Stimulated activated CD4-positive, alpha-beta T cell treated with anti-CD3 and anti-CD28 coated beads, Interleukin-1b, Interleukin-23, amount 100 ng/mL, for 48 hours (primary cell): Measurements from ENCODE around the gene KCTD18.

Experiments used
- DNase-seq: peaks from one replicate; pipeline ENCODE4 v3.0.0-alpha.2; 2020

KCTD18 gene

DNA sequence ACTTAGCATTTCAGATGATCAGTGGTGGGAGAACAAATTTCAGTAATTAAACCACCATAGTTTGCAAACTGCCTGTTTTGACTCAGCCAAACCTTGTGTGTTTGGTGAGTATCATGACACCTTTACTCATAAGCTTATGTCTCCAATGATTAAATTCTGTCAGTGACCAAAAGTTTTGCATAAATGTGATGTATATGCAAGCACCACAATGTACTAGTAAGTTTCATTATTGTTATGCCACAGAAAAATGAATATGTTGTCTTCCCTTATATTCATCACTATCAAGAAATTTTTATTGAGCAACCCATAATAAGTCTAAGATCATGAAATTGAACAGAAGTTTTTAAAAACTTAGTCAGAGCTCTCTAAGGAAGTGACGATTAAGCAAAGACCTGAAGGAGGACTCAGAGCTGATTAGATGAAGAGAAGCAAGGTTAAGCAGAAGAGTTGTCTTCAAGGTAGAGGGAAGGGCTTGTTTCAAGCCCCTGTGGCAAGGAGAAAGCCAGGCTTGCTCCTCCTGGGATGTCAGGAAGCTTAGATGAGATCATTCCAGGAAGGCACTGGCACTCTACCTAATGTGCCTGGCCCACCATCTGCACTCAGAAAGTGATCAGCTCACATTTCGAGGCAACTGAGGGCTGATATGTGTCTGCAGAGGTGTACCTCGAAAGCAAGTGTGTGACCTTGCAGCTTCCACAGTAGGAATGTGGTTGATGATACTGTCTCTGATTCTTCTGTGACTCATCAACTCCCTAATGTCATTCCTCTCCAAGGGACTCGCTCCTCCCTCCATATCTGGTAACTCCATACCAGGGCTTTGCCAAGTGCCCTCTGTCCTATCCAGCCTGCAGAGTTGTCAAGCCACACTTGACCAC, 54.7 kb downstream of the KCTD18 start:
- peak; percentile 26 for DNase-seq

DNA sequence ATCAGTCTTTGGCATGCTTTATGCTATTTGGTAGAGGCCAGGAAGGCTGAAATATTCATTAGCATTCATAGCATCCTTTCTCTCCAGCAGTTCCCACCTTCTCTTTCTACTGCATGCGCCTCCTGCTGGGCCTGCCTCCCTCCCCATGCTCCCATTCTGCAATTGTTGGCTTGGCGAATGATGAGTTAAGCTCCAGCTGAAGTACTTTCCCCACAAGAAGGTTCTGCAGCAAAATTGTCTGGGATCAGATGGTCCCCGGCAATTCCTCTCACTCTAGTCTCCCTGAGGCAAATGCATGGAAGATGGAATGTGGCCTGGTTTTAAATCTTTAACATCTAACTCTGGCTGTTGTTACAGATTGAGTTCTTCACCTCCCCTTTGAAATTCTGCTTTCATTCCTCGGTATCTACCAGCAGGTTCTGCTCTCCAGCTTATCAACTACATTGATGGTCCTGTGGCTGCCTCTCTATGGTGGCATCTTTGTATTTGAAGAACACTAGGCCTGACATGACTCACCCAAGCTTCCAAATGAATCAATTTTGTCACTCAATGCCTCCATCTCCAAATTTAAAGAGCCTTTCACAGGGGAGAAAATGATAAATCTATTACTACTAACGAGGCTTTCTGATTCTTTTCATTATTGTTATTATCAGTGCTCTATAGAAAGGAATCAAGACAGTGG, 55.9 kb downstream of the KCTD18 start:
- DNase-seq, result no peak

DNA sequence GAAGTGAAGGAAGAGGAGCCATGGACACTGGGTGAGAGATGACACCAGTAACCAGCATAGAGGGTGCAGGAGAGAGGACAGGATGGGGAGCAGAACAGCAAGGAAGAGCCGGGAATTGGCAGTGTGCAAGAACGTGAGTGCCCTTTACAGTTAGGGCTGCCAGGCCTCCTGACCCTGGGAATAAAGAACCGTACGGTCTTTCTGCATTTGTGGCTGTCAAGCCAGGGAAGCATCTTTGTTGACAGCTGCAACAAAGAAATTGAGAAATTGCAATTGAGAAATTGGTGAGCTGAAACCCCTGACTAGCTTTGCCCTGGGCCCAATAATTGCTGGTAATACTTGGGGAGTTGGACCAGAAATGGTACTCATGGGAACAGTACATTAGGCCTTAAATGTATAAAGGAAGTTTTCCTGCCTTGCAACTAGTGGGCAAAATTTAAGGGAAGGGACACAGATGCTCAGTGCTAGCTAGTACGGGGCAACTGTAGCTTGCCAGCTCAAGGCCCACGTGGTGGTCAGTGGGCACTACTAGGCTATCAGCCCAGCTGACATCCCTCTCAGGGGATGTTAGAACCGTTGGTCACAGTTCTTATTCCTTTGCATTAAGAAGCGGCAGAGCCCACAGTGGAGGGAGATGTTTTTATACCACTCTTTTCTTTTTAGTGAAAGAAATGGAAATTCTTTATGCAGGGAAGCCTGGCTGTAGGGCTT, 56.6 kb downstream of the KCTD18 start:
- DNase-seq, result no peak

DNA sequence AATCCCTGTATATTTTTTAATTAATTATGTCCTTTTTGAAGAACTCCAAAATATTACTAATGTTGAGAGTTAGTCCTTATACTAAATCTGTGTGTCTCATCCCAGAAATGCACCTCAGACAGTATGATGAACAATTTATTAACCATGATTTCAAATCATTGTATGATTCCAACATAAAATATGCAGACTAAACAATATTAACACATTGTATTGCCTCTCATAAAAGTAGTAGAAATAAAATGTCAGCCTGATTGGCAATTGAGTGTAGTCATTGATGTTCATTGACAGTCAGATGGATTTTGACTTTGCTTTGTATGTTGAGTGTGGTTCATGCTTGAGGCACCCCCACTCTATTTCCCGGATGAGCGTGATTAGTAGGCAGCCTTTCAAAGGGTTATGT, 57.5 kb downstream of the KCTD18 start:
- no peak for DNase-seq

DNA sequence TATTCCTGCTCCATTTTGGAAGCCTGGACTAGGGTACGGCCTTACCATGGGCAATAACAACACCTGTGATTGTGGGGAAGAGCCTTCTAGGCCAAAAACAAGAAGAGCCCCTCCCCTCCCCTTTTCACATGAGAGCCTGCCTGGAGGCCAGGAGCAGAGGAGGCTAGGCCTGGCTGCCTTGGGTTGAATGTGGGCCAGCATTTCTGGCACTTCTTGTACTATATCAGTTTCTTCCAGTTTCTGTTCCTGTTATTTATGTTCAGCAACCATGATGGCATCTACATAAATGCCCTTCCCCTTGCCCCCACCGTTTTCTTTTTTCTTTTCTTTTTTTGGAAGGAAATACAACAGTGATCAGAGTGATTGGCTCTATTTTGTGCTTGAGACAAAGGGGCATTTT, 58.4 kb downstream of the KCTD18 start:
- DNase-seq, result no peak

DNA sequence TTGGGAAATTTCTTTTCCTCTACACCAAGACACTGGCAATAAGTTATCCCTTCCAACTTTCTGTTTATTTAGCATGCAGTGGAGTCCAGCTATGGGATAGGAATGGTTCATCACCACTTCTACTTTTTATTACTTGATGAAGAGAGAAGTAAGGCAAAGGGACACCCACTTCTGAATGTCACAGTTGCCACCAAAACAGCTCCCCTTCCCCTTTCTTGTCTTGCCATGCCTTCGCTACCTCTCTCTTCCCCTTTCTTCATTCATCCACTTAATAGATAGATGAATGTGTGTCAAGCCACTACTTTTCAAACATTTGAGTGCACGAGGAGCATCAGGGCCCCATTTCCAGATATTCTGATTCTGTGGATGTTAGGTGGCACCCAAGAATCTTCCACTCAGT, 59.6 kb downstream of the KCTD18 start:
- no peak for DNase-seq

DNA sequence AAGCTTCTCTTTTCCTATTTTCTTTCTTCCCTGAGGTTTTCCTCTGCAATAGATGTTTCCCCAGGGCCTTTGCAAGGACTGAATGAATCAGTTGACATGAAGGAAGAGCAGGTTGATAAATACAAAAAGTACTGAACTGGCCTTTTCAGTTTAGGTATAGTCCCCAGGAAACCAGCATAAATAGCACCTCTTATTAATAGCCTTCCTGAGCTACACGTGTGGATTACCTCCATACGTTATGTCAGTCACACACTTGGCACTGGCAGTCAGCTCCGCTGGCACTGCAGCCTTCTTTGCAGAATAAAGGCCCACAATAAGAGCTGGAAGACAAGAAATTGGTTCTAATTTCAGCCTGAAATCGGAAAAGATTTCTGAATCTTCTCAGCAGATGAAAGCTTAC, 60.7 kb downstream of the KCTD18 start:
- no peak for DNase-seq

DNA sequence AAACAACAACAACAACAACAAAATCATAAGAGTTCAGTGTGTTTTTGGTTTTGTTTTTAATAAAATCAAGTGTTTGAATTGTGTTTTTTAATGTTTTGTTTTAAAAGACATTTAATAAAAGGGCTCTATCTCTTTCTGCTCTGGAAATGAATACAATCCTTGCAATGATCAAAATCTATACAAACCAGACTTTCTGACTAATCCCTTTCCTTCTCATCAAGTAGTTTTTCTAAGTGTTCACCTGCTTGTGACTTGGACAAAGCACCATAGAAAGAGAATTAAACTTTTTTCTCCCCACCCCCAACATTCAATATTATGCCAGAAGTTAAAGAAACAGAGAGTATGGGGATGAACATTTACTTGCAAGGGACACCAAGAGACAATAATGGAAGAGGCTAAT, 61.4 kb downstream of the KCTD18 start:
- DNase-seq, result no peak

DNA sequence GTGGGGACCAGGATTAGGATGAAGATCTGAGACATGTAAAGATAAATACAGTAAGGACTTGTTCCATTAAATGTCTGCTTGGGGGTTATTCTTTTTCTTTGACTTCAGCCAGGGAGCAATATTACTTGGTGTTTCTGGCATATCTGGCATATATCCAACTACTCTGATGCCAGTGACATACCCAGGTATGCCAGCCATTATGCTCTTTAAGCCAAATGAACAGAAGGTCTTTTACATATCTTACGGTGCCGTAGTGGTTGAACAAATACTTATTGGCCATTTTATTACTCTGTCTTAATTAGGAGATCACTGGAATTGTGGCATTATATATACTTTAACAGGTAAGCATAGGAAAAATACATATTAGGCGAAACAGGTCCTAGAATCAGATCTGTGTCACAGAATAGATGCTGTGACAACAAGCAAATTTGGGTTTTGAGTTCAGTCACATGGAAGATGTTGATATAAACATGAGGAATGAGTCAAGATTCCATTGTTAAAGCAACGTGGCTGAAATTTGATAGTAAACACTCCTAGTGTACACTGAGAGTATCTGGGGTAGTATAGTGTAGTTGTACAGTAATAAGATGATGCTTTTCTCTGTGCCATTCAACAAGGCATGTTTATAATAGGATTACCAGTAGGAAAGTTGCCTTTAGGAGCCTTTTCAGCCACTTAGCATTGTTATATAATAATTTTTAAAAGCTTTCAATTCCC, 62.6 kb downstream of the KCTD18 start:
- no peak for DNase-seq

DNA sequence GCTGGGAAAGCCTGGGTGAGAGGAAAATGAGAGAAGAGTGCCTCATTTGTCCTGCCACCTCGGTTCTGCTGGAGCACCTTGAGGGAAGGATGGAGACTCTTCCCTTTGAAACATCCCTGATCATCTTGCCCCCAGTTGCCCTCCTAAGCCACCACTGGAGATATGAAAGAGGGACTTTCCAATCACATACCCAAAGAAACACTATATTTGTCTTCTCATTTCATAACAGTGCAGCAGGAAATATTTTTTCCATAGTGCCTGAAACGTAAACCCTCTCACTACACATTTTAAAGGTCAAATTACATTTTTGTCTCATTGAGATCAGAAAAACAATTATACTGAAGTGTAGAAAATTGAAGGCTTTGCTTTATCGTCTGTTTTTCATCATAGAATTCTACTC, 63.3 kb downstream of the KCTD18 start:
- no peak for DNase-seq

DNA sequence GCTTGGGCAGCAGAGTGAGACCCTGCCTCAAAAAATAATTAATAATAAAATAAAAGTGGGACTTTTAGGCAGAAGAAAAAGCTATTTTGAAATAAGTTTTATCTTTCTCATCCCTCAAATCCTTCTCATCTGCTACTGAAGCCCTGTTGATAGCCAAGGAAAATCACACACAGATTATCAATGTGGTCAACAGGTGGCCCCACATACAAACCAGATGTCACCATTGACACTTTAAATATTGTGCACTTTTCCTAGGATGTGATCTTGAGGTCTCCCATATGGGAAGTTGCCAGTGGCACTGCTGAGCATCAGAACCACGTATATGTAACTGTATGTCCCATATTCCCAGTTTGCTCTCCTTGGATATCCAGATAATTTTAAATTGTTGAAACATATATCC, 64.6 kb downstream of the KCTD18 start:
- no peak for DNase-seq

DNA sequence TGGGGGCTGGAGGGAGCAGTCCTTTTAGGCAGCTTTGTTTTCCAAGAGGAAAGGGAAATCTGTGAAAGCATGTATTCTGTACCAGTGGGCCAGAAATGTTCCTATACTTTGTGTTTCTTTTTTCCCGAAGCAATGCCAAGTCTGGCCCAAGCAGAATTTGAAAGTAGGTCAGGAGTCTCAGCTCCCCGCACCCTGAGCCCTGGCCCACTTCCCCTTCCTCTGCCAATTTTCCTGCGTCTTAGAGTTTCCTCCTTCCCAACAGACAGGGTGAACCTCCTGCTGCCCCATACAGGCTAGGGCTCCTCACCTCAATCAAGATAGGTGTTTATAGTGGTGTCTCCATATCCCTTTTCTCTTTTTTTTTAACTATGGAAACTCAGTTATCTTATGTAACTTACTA, 65.3 kb downstream of the KCTD18 start:
- no peak for DNase-seq

DNA sequence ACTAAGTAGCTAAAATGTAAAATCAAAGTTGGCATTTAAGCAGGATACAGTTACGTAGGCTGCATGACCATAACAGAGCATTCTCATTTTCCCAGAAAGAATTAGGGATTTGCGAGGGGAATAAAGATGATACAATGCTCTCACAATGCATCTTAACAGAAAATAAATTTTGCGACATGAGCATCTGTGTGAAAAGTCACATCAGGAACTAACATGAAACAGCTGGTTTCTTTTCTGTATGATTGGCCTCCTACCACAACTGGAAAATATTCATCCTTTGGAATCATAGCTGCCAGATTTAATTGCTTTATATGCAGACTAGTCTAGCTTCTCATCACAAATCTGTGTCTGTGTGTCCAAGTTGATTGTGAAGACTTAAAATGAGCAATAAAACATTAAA, 66.0 kb downstream of the KCTD18 start:
- DNase-seq, result no peak

DNA sequence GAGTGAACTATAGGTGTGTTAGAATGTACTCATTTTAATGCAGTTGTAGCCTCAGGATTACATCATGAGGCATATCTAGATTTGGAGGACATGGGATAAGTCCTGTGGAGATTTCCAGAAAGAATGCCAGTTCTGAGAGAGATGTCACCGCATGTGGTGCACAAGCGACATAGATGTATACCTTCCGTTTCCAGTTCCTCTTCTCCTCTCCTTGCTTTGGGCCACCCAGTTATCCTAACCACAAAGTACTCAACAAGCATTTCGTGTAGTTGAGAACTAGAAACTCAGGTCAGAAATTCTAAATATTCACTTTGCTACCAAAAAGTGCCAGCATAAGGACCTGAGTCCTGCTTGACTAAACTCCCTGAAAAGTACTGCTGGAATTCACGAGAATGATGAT, 66.5 kb downstream of the KCTD18 start:
- DNase-seq, result no peak

DNA sequence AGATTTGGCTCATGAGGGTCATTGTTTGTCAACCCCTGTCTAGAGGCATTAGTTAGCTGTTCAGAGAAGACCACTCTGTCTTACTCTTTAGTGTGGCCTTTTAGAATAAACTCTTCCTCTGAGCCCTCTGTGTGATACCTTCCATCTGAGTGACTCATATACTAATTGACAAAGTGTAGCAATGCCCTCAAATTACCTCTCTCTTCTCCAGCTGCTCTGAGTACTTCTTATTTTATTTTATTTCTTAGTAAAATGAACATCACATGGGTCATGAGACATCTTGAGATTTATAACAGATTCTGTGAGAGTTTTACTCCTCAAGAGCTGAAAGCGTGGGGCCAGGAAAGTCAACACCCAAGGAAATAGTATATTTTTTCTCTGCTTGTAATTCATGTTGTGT, 67.4 kb downstream of the KCTD18 start:
- DNase-seq, result no peak

DNA sequence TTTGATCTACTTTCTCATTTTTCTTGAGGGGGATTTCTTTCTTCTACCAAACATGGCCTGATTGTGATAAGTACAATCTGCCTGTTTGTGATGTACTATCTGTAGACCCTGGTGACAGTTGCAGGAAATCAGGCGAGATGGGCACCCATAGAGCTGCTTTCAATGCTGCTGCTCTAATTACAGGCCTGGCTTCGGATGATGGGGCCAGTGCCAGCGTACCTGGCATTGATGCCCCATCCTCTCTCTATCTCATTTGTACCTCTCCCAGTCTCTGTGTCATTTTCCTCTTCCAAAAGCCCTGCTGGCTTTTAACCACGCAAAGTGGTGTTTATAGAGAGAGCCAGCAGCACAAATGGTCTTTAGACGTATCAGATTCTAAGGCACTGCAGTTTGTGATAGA, 69.9 kb downstream of the KCTD18 start:
- DNase-seq, result no peak
